ENCODE results near the gene SCUBE1. TPM values are rescaled to one million over a fixed set of nuclear protein-coding genes. Genes with fewer than 3 reads are reported as not detected.

The SCUBE1 gene
- total and polyA plus RNA-seq, 5 experiments from 2014 or later: not detected

DNA sequence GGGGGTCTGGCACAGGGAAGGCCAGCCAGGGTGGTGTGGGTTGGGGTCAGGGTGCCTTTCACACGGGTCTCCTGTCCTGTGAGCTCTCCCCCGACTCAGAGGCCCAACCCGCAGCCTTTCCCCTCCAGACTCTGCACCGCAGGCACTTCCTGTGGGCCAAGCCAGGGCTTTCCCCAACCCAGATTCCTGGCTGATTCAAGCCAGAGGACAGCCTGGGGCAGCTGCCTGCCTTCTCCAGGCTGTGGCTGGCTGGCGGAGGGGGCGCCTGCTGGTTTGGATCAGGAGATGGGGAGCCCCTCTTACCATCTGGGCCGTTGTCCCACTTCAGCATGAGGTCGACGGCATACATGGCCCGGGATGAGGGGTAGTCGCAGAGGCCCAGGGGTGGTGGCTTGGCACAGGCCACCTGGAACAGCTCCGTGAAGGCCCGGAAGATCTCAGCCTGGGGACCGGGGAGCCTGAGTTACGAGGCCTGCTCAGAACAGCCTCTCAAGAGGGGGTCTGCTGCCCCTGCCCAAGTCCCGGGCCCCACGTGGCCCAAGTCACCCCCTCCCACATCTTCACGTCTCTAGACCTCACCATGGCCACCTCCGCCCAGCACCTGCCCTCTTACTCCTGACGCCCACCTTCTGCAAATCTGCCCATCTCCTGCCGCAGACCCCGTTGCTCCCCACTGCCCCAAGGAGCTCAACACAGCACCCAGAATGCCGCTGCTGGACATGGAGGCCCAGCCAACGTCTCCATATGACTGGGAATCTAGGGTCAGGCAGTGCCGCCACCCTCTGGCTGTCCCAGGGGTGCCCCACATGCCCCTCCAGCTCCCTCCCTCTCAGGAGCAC, 174.5 kb downstream of the SCUBE1 start:
- H3K4me1 Mint-ChIP-seq: peaks cover 3 to 11% (median 9%) of the 10 kb centered on the region in 4 donors
- POLR2A ChIA-PET: no interaction called here
- no peaks in the 10 kb centered on the region for H3K9me3 Mint-ChIP-seq
- H3K36me3 Mint-ChIP-seq: peaks cover 0 to 40% (median 6%) of the 10 kb centered on the region in 3 donors
- H3K27ac Mint-ChIP-seq: peak overlapping the region in 3 of 10 donors; percentile 50 to 76 (median 62)
- H3K27me3 Mint-ChIP-seq: no peaks in the 10 kb centered on the region
- ATAC-seq (no peak), DNase-seq (no peak)
- H3K4me3 Mint-ChIP-seq: no peak overlapping the region

DNA sequence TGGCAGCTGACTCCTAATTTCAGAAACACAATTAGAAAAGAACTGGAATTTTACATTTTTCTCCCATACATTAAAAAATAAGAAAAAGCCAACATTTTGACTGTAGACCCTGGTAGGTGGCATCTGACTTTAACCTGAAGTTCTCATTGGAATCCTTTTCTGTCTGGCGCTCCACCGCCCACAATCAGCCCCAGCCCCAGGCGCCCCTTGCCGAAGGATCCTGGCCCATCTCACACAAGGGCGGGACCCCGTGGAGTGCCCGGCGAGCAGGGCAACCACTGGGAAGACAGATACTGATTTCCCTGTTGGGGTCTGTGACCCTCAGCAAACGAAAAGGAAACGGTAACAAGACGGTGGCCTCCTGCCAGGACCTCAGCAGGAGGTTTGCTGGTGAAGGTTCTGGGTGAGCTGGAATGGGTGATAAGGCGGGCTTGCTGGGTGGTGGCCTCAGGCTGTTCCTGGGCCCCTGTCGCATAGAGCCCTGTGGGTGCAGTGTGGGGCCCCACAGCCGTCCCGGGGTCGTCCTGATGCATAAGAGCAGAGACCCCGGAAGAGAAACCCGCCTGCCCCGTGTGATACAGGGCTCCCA, 176.1 kb downstream of the SCUBE1 start:
- H3K27me3 Mint-ChIP-seq: no peaks in the 10 kb centered on the region
- ATAC-seq (no peak), DNase-seq (no peak)
- peaks cover 3 to 10% (median 9%) of the 10 kb centered on the region in 4 donors for H3K4me1 Mint-ChIP-seq
- H3K27ac Mint-ChIP-seq: peak overlapping the region in 1 of 10 donors; percentile 45
- POLR2A ChIA-PET: no interaction called here
- no peak overlapping the region for H3K4me3 Mint-ChIP-seq
- H3K9me3 Mint-ChIP-seq: no peaks in the 10 kb centered on the region
- peaks cover 0 to 31% (median 3%) of the 10 kb centered on the region in 3 donors for H3K36me3 Mint-ChIP-seq

DNA sequence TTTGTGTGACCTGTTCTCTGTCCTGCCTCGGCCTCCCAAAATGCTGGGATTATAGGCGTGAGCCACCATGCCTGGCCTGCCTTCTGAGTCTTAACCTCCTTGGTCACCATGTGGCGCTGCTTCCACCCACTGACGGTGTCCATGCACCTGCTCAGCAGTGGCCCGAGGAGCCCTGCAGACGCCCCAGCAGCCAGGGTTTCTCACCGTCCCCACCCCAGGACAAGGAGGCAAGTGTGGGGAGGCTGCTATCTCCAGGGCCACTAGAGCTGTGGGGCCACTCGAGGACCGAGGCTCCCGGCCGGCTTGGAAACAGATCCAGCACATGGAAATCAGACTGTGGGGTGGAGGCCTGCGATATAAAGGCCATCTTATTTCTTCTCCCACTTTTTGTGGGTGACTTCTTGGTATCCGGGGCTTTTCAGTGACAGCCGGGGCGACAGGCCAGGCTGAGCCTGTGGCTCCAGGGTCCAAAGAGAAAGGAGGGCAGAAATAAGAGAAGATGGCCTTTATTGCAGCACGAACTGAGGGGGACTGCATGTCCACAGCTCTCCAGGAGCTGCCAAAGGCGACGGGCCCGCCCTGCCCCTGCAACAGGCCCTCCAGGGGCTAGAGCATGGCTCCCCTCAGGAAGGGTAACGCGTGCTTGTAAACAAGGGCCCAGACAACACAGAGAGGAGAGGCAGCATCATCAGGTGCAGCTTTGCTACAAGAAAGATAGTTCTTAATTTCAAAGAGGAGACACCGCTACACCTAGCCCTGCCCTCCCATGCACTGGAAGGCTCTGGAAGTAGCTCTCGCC, 176.8 kb downstream of the SCUBE1 start:
- POLR2A ChIA-PET: no interaction called here
- H3K4me1 Mint-ChIP-seq: peaks cover 3 to 10% (median 9%) of the 10 kb centered on the region in 4 donors
- peak overlapping the region in 2 of 10 donors; percentile 49 to 60 for H3K27ac Mint-ChIP-seq
- no peaks in the 10 kb centered on the region for H3K27me3 Mint-ChIP-seq
- H3K4me3 Mint-ChIP-seq: no peak overlapping the region
- H3K36me3 Mint-ChIP-seq: peaks cover 0 to 31% (median 3%) of the 10 kb centered on the region in 3 donors
- DNase-seq: no peak
- no peaks in the 10 kb centered on the region for H3K9me3 Mint-ChIP-seq
- ATAC-seq: no peak

- no peaks in the 10 kb centered on the region for H3K9me3 Mint-ChIP-seq
- POLR2A ChIA-PET: no interaction called here
- H3K27ac Mint-ChIP-seq: peak overlapping the region in 2 of 10 donors; percentile 41 to 85
- ATAC-seq (no peak), DNase-seq (no peak)
- peaks cover 5 to 10% (median 7%) of the 10 kb centered on the region in 4 donors for H3K4me1 Mint-ChIP-seq
- H3K4me3 Mint-ChIP-seq: no peak overlapping the region
- H3K27me3 Mint-ChIP-seq: no peaks in the 10 kb centered on the region
- H3K36me3 Mint-ChIP-seq: peaks cover 0 to 25% (median 3%) of the 10 kb centered on the region in 3 donors
Observed at GRCh38 chr22:43164636-43165035, 178.5 kb downstream of the SCUBE1 start.

DNA sequence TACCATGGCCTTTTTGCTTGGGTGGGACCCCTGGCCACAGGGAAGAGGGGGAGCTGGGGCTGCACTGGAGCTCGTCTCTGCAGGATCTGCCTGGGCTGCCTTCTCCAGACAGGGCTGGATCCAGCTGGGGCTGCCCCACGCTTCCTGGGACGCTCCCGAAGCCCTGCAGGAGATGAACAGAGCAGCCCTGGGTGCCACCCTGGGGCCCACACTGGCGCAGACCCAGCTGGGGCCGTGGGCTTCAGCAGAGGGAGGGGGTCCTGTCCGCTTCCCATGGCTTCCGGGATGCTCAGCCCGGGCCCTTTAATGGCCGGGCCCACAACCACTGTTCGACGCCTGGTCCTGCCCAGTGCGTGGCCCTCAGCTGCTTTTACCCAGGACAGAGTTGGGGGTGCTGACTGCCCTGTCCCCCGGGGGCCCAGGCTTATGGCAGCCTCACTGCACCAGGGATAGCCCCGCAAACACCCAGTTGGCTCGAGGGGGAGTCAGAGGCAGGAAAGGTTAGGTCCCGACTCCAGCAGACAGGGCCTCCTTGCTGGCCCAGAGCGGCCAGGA, 179.9 kb downstream of the SCUBE1 start:
- Mint-ChIP-seq H3K27me3 (no peaks in the 10 kb centered on the region), H3K9me3 (no peaks in the 10 kb centered on the region), H3K27ac (peak overlapping the region in 1 of 10 donors; percentile 85), H3K4me3 (no peak overlapping the region), H3K4me1 (peaks cover 8 to 15% (median 11%) of the 10 kb centered on the region in 4 donors), H3K36me3 (peaks cover 0 to 23% (median 3%) of the 10 kb centered on the region in 3 donors)
- POLR2A ChIA-PET: no interaction called here
- ATAC-seq: no peak
- no peak for DNase-seq

GRCh38 chr22:43162412-43163150, 180.6 kb downstream of the SCUBE1 start:
- H3K27ac Mint-ChIP-seq: peak overlapping the region in 1 of 10 donors; percentile 33
- no peak overlapping the region for H3K4me3 Mint-ChIP-seq
- POLR2A ChIA-PET: no interaction called here
- H3K9me3 Mint-ChIP-seq: no peaks in the 10 kb centered on the region
- peaks cover 0 to 17% (median 0%) of the 10 kb centered on the region in 3 donors for H3K36me3 Mint-ChIP-seq
- no peaks in the 10 kb centered on the region for H3K27me3 Mint-ChIP-seq
- DNase-seq (no peak), ATAC-seq (no peak)
- peaks cover 10 to 22% (median 14%) of the 10 kb centered on the region in 4 donors for H3K4me1 Mint-ChIP-seq

DNA sequence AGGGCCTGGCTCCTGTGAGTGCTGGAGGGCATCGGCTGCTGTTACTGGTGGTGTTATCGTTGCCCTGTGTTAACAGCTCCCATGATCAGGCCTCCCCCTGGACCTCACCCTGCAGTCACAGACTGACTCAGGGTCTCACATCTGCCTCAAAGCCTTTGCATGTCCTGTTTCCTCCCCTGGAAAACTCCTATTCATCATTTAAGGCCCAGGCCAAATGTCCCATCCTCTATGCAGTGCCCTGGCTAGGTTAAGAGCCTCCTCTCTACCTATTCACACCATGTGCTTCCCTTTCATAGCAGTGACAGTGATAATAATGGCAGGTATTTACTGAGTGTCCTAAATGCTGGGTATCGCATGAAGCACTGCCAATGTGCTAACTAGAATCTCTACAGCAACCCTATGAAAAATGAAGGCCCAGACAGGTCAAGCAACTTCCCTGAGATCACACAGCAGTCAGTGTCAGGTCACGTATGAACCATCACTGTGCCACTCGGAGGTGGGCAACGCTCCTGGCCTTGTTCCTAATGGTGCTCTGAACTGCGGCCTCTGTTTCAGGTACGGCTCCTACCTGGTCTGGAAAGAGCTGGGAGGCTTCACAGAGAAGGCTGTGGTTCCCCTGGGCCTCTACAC, 182.6 kb downstream of the SCUBE1 start:
- Mint-ChIP-seq H3K27me3 (no peaks in the 10 kb centered on the region), H3K36me3 (peaks cover 0 to 13% (median 0%) of the 10 kb centered on the region in 3 donors), H3K4me3 (no peak overlapping the region), H3K9me3 (no peaks in the 10 kb centered on the region), H3K27ac (peak overlapping the region in 4 of 10 donors; percentile 2 to 43 (median 22)), H3K4me1 (peaks cover 10 to 29% (median 18%) of the 10 kb centered on the region in 4 donors)
- POLR2A ChIA-PET: no interaction called here
- ATAC-seq: no peak
- DNase-seq: no peak

- Mint-ChIP-seq H3K9me3 (no peaks in the 10 kb centered on the region), H3K36me3 (peaks cover 0 to 13% (median 0%) of the 10 kb centered on the region in 3 donors), H3K4me3 (no peak overlapping the region), H3K27ac (no peak overlapping the region), H3K27me3 (no peaks in the 10 kb centered on the region), H3K4me1 (peaks cover 10 to 30% (median 18%) of the 10 kb centered on the region in 4 donors)
- ATAC-seq (no peak), DNase-seq (no peak)
- POLR2A ChIA-PET: no interaction called here
Observed at GRCh38 chr22:43159484-43160178, 183.5 kb downstream of the SCUBE1 start.

GRCh38 chr22:43158778-43159483, 184.2 kb downstream of the SCUBE1 start:
- POLR2A ChIA-PET: no interaction called here

DNA sequence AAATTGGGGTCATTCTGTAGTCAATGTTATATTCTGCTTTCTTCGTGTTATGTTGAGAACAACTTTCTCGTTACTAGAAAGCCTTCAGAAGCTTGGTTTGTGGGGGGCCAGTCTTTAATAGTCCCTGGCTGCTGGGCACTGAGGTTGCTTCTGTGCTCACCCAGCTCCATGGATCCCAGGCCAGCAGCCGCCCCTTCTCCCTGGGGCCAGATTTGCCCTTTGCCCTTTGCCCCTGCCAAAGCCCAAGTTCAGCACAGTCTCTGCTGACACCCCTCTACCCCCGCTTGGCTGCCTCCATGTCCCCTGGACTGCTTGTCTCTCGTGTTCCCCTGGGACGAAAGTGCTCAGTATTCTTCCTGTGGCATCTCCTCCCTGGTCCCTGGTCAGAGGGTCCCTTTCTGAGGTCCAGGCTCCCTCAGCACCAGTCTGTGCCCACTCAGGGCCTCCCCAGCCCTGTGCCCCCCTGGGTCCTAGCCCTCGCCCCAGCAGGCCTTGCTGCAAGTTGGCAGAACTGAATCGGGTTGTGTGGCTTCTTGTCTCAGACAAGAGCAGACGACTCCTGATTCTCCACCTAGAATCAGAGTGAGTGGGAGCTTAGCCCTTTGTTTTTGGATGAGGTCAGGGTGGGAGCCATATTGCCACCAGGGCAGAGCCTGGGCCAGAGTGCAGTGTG, 185.2 kb downstream of the SCUBE1 start:
- peak overlapping the region in 2 of 10 donors; percentile 16 to 42 for H3K27ac Mint-ChIP-seq
- no peak for DNase-seq
- no peak for ATAC-seq
- H3K36me3 Mint-ChIP-seq: peaks cover 0 to 9% (median 0%) of the 10 kb centered on the region in 3 donors
- H3K9me3 Mint-ChIP-seq: no peaks in the 10 kb centered on the region
- POLR2A ChIA-PET: no interaction called here
- H3K4me3 Mint-ChIP-seq: no peak overlapping the region
- H3K27me3 Mint-ChIP-seq: no peaks in the 10 kb centered on the region
- peaks cover 7 to 27% (median 14%) of the 10 kb centered on the region in 4 donors for H3K4me1 Mint-ChIP-seq

More at GRCh38 chr22:43158778-43159483, 184.2 kb downstream of the SCUBE1 start:
- Mint-ChIP-seq H3K27me3 (no peaks in the 10 kb centered on the region), H3K4me3 (no peak overlapping the region), H3K4me1 (peaks cover 7 to 28% (median 15%) of the 10 kb centered on the region in 4 donors), H3K36me3 (peaks cover 0 to 12% (median 0%) of the 10 kb centered on the region in 3 donors), H3K9me3 (no peaks in the 10 kb centered on the region), H3K27ac (peak overlapping the region in 3 of 10 donors; percentile 41 to 83 (median 77))
- ATAC-seq (no peak), DNase-seq (no peak)

Data from naive thymus-derived CD8-positive, alpha-beta T cell (primary cell).